PFSK-1 (cell line): Measurements from ENCODE around the gene SGMS2.

ENCODE experiments used
- FOXP2 ChIP-seq: optimal IDR thresholded peaks from 2 replicates; pipeline ENCODE3; 2011; ENCODE audit warnings: borderline replicate concordance, control low read depth, inconsistent platforms; ENCODE audit not compliant: insufficient read depth; ENCODE audit errors: extremely low read length, extremely low read depth
- POLR2AphosphoS5 ChIP-seq: IDR thresholded peaks from 2 replicates; pipeline ENCODE4 v1.6.1; 2012; ENCODE audit warnings: low read depth, mild to moderate bottlenecking, control low read depth, low read length, moderate library complexity
- SIN3A ChIP-seq: IDR thresholded peaks from 2 replicates; pipeline ENCODE4 v1.6.1; 2012; ENCODE audit warnings: mild to moderate bottlenecking, low read length, moderate library complexity, borderline replicate concordance; ENCODE audit not compliant: insufficient read depth
- TAF1 ChIP-seq: IDR thresholded peaks from 2 replicates; pipeline ENCODE4 v1.6.1; 2012; ENCODE audit warnings: low read length, control low read depth, borderline replicate concordance; ENCODE audit not compliant: insufficient read depth
- TF ChIP-seq, protein P1 (sequence below), 2 experiments: IDR thresholded peaks; 2 replicates each; pipeline versions ENCODE4 v1.6.1 to v1.8.0; 2011 to 2012; ENCODE audit warnings: low read depth in 2 of 2, low read length in 2 of 2, control low read depth in 1 of 2, inconsistent platforms in 1 of 2, mild to moderate bottlenecking in 1 of 2, moderate library complexity in 1 of 2; ENCODE audit not compliant: insufficient read depth in 1 of 2

GRCh38 chr4:107950746-107951540, 126.2 kb downstream of the SGMS2 start:
- TF ChIP-seq, protein P1, sequence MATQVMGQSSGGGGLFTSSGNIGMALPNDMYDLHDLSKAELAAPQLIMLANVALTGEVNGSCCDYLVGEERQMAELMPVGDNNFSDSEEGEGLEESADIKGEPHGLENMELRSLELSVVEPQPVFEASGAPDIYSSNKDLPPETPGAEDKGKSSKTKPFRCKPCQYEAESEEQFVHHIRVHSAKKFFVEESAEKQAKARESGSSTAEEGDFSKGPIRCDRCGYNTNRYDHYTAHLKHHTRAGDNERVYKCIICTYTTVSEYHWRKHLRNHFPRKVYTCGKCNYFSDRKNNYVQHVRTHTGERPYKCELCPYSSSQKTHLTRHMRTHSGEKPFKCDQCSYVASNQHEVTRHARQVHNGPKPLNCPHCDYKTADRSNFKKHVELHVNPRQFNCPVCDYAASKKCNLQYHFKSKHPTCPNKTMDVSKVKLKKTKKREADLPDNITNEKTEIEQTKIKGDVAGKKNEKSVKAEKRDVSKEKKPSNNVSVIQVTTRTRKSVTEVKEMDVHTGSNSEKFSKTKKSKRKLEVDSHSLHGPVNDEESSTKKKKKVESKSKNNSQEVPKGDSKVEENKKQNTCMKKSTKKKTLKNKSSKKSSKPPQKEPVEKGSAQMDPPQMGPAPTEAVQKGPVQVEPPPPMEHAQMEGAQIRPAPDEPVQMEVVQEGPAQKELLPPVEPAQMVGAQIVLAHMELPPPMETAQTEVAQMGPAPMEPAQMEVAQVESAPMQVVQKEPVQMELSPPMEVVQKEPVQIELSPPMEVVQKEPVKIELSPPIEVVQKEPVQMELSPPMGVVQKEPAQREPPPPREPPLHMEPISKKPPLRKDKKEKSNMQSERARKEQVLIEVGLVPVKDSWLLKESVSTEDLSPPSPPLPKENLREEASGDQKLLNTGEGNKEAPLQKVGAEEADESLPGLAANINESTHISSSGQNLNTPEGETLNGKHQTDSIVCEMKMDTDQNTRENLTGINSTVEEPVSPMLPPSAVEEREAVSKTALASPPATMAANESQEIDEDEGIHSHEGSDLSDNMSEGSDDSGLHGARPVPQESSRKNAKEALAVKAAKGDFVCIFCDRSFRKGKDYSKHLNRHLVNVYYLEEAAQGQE (IDR thresholded peaks at IDR 0.05; ENCODE audit: insufficient read depth in 1 of 2, low read depth in 2 of 2, low read length in 2 of 2): no peak
- TF ChIP-seq POLR2AphosphoS5 (no peak), FOXP2 (no peak), TAF1 (no peak), SIN3A (no peak)
